ENCODE measurements around the gene ZNF343. TPM values are rescaled to one million over a fixed set of nuclear protein-coding genes. Genes with fewer than 3 reads are reported as not detected.

Gene ZNF343
- total and polyA plus RNA-seq, 2 of the 4 experiments (the other 2 are of a cell fraction), result 7.8 to 26.2 TPM

- no peak overlapping the region for H4K8ac ChIP-seq (ENCODE audit: low read depth in 2 of 2, low read length in 2 of 2)
- intact Hi-C loops (cut with micrococcal nuclease), result loop anchor here (10.0 kb wide), 1 partner anchor 345 kb away; no protein-coding TSS in a partner anchor
- ChIA-PET POLR2A (ENCODE audit: unreplicated experiment) (no interaction called here), CTCF (no interaction called here)
- H3K36me3 ChIP-seq (ENCODE audit: control insufficient read depth, insufficient read depth, low read length), result peaks cover 41% of the 10 kb centered on the region
- no peak overlapping the region for H3K23ac ChIP-seq (ENCODE audit: low read depth, low read length)
- H2BK20ac ChIP-seq (ENCODE audit: low read depth, low read length), result no peak overlapping the region
- no peak overlapping the region for H2BK15ac ChIP-seq (ENCODE audit: low read depth, low read length)
- H3K27ac ChIP-seq (ENCODE audit: insufficient read depth, low read length), result no peak overlapping the region
- no peaks in the 10 kb centered on the region for H3K27me3 ChIP-seq (ENCODE audit: control insufficient read depth, insufficient read depth, low read length)
- peaks cover 4% of the 10 kb centered on the region for H4K20me1 ChIP-seq (ENCODE audit: insufficient read depth, low read length)
- H3K79me1 ChIP-seq (ENCODE audit: low read depth in 1 of 2, low read length in 2 of 2), result peaks cover 16 to 24% of the 10 kb centered on the region in 2 experiments
- BruUV-seq (replicated peaks), result no TSS peak
- H3K4me3 ChIP-seq (ENCODE audit: insufficient read depth, low read depth, low read length), result no peak overlapping the region
- dilution Hi-C loops (cut with HindIII; ENCODE audit: low sequenced_read_pairs, unreplicated experiment), result no loop called here
- no peaks in the 10 kb centered on the region for H3K4me1 ChIP-seq (ENCODE audit: control insufficient read depth, insufficient read depth, low read length)
- H3K4ac ChIP-seq (ENCODE audit: low read depth, low read length), result no peak overlapping the region
- H3K18ac ChIP-seq (ENCODE audit: low read depth, low read length), result no peak overlapping the region
- DNase-seq (no peak), ATAC-seq (ENCODE audit: low read depth) (no peak)
- WGBS, 2 experiments (ENCODE audit: extremely low coverage in 2 of 2, insufficient read length in 1 of 2), result no CpG with 5 or more reads among the region's 1 CpG
- no peak overlapping the region for H3K56ac ChIP-seq (ENCODE audit: extremely low read depth, insufficient read depth, low read length)
- H4K5ac ChIP-seq (ENCODE audit: low read depth, low read length), result no peak overlapping the region
- no peak overlapping the region for H4K91ac ChIP-seq (ENCODE audit: insufficient read depth, low read depth, low read length)
- H2BK5ac ChIP-seq (ENCODE audit: low read depth, low read length, poor library complexity, severe bottlenecking), result no peak overlapping the region
- H2AK9ac ChIP-seq (replicated peaks; ENCODE audit: low read depth, low read length, poor library complexity), result no peak overlapping the region
- in situ Hi-C loops (cut with MboI; ENCODE audit: low sequenced_read_pairs), result loop anchor here (10.0 to 25.0 kb wide), 3 partner anchors 185 to 698 kb away; no protein-coding TSS in a partner anchor
- no peaks in the 10 kb centered on the region for H3K9me3 ChIP-seq (ENCODE audit: control insufficient read depth, insufficient read depth, low read length)
- no peak overlapping the region for H3K4me2 ChIP-seq (ENCODE audit: low read depth, low read length)
- H2AK5ac ChIP-seq (ENCODE audit: low read depth, low read length), result no peak overlapping the region
- H3K9ac ChIP-seq (ENCODE audit: low read depth, low read length), result no peak overlapping the region
- no peak overlapping the region for H2BK120ac ChIP-seq (ENCODE audit: low read depth, low read length)
- H2AFZ ChIP-seq (replicated peaks; ENCODE audit: low read length, poor library complexity), result no peak overlapping the region
- H3K14ac ChIP-seq (replicated peaks; ENCODE audit: low read depth, low read length), result no peak overlapping the region
- no peaks in the 10 kb centered on the region; the same call in 1 of the 2 replicates for H3K9me1 ChIP-seq (ENCODE audit: insufficient read depth, low read length)
- no peak for TF ChIP-seq NFE2L2 (IDR thresholded peaks at IDR 0.05; ENCODE audit: low read depth, low read length)
- TF ChIP-seq CHD1 (IDR thresholded peaks at IDR 0.05; ENCODE audit: low read depth, low read length), result no peak
- no peak for TF ChIP-seq FOS (IDR thresholded peaks at IDR 0.05; ENCODE audit: low read depth, low read length)
- no peak for TF ChIP-seq POLR2A (IDR thresholded peaks at IDR 0.05; ENCODE audit: low read depth, low read length)
- TF ChIP-seq CEBPB (IDR thresholded peaks at IDR 0.05; ENCODE audit: low read depth, low read length), result no peak
- TF ChIP-seq RAD21 (IDR thresholded peaks at IDR 0.05; ENCODE audit: low read length), result no peak
- TF ChIP-seq CTCF (conservative IDR thresholded peaks at IDR 0.05; ENCODE audit: low read depth, low read length), result no peak
- TF ChIP-seq MAFK (IDR thresholded peaks at IDR 0.05; ENCODE audit: low read depth, low read length), result no peak
- TF ChIP-seq SMC3 (IDR thresholded peaks at IDR 0.05; ENCODE audit: low read depth, low read length), result no peak
- TF ChIP-seq USF2 (IDR thresholded peaks at IDR 0.05; ENCODE audit: low read depth, low read length), result no peak
- TF ChIP-seq MAZ (IDR thresholded peaks at IDR 0.05; ENCODE audit: borderline replicate concordance, low read depth, low read length), result no peak
- TF ChIP-seq RFX5 (IDR thresholded peaks at IDR 0.05; ENCODE audit: low read depth, low read length), result no peak
- no peak for TF ChIP-seq RCOR1 (IDR thresholded peaks at IDR 0.05; ENCODE audit: insufficient replicate concordance, low read length)
- no peak for TF ChIP-seq BHLHE40 (IDR thresholded peaks at IDR 0.05; ENCODE audit: low read depth, low read length)
- TF ChIP-seq ELK1 (IDR thresholded peaks at IDR 0.05; ENCODE audit: borderline replicate concordance, low read depth, low read length), result no peak
Measured at GRCh38 chr20:2459981-2460751, 48.5 kb downstream of the ZNF343 start.

Measured in IMR-90 (cell line).